Stimulated activated CD8-positive, alpha-beta memory T cell treated with anti-CD3 and anti-CD28 coated beads, Interleukin-12 subunit alpha, Interleukin-12 subunit beta, amount 100 ng/mL, for 4 hours (primary cell): ENCODE measurements around the gene TRAPPC5.

ENCODE experiments used
- DNase-seq: peaks from one replicate; pipeline ENCODE4 v3.0.0-alpha.2; 2020; ENCODE audit warnings: low read depth

TRAPPC5 gene

DNA sequence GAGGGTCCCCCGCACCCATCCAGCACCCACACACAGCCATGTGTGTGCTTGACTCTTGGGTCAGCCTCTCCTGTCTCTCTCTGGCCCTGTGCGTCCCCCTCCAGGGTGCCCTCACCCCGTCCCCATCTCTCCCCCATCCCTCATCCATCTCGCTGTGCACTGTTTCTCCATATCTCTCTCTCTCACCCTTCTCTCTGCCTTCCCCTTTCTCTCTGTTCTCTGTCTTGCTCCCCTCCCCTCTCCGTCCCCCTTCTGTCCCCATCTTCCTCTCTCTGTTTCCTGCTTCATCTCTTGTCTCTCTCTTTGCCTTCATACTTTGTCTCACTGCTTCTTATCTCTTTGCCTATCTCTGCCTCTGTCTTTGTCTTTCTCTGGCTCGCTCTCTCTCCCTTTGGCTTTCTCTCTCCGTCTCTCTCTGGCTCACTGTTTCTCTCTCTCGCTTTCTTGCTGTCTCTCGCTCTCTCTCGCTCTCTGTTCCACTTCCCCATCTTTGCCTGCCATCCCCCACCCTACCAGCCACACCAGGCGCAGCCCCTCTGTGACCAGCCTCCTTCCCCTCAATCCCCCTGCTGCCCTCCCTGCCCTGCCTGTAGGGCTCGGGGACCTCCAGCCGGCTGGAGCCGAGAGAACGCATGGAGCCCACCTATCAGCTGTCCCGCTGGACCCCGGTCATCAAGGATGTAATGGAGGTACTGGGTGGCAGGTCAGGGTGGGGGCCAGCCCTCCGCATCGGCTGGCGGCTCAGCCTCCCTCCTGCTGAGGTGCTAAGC lies 34.8 kb upstream of the TRAPPC5 start:
- no peak for DNase-seq

DNA sequence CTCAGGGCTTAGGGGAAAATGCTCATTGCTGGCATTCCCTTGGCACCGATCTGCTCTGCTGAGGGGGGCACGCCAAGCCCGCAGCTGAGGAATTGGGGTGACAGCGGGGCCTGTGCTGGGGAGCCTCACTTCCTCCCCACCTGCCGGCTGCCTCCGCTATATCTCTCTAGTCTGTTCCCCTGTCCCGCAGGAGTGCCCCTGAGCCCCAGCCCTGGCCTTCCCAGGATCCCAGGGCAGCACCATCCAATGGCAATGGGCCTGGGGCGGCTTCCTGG lies 34.3 kb upstream of the TRAPPC5 start:
- no peak for DNase-seq

DNA sequence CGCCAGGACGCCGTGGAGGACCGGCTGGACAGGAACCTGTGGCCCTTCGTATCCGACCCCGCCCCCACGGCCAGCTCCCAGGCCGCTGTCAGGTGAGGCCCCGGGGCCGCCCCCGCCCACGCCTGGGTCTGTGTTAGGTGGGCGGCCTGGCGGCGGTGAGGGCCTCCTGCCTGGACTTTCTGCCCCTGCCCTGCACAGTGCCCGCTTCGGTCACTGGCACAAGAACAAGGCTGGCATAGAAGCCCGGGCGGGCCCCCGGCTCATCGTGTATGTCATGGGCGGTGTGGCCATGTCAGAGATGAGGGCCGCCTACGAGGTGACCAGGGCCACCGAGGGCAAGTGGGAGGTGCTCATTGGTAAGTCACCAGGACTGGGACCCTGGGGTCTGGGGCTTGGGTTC lies 33.5 kb upstream of the TRAPPC5 start:
- DNase-seq: no peak

DNA sequence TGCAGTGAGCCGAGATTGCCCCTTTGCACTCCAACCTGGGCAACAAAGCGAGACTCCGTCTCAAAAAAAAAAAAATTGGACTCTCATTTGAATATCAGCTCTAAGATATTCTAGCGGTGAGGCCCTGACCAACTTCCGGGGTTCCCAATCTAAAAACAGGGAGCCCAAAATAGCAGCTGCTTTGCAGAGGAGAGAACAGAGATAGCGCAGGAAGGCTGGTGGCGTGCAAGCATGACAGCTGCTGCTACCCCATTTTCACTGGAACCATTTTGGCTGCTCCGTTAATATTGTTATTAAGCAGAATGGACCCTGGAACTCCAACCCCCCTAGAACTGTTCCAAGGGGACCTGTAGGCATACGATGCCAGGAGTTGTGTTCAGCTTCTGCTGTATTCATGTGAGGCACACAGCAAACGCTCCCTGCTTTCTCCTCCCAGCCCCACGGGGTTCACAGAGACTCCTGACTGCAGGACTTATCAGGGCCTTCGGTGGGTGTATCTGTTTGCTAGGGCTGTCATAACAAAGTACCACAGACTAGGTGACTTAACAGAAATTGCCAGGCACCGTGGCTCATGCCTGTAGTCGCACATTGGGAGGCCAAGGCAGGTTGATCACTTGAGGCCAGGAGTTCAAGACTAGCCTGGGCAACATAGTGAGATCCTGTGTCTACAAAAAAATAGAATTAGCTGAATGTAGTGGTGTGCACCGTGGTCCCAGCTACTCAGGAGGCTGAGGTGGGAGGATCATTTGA lies 32.2 kb upstream of the TRAPPC5 start:
- no peak for DNase-seq

DNA sequence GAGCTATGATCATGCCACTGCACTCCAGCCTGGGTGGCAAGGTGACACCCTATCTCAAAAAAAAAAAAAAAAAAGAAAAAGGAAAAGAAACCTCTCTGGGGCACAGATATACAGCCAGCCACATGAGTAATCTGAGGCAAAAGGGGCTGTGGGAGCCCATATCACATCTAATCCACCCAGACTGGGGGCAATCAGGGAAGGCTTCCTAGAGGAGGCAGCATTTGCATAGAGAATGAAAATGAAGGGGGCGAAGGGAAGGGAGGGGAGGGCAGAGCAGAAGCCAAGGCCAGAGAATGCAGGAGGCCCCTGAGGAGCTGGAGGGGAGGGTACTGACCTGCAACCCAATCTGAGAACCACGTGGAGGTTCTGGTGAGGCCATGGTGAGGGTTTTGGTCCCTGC lies 30.5 kb upstream of the TRAPPC5 start:
- DNase-seq: no peak

DNA sequence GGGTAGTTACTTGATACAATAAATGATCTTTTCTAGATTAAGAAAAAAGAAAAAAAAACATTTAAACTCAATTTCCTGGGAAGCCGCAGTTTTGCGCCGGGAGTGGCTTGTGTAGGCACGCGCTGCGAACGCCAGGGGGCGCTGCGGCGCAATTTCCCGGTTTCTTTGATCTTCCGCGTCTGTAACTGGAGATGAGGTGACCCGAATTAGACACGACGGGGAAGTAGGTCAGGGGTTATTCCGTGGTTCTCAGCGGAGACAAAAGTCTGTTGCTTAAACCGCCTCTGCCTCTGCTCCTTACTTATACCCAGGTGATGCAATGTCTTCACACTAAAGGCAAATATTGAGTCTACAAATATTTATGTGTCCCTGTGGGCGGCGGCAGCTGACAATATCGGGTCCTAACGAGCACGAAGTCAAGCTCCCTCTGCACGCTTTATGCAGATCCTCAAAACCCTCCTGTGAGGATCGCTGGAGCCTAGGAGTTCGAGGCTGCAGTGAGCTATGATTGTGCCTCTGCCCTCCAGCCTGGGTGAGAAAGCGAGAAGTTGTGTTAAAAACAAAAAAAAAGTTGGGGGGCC lies 28.5 kb upstream of the TRAPPC5 start:
- peak; percentile 69 for DNase-seq

DNA sequence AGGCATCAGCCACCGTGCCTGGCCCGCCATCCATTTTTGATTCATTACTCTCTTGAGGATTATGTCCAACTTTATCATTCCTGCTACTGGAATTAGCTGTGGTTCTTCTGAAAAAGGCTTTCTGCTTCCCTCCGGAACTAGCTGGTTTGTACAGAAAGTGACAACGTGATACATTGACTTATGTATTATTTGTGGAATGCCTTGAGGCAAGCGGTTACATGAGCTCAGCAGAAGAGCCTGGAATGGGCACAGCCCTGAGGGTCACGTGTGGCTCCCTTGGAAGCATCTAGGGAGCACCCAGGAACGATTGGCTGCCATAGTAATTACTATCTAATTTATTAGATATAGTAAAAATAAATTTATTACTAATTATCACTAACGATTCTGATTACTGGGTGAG lies 26.2 kb upstream of the TRAPPC5 start:
- no peak for DNase-seq

DNA sequence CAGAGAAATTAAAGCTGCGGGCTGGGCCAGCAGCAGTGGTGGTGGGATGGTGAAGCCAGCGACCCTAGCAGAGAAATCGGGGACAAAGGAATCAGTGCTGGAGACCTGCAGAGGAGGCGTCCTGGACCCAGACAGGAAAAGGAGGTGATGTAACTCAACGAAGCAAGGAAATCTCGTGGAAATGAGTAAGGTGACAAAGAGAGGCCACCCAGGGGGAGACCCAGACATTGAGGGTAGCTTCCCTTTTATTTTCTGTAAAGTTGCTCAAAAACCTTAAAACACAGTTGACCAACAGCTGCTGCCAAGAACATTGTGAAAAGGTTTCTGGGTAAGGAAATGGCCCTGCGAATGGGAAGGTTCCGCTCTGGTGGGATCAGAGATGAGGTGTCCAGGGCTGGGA lies 25.1 kb upstream of the TRAPPC5 start:
- DNase-seq: no peak

DNA sequence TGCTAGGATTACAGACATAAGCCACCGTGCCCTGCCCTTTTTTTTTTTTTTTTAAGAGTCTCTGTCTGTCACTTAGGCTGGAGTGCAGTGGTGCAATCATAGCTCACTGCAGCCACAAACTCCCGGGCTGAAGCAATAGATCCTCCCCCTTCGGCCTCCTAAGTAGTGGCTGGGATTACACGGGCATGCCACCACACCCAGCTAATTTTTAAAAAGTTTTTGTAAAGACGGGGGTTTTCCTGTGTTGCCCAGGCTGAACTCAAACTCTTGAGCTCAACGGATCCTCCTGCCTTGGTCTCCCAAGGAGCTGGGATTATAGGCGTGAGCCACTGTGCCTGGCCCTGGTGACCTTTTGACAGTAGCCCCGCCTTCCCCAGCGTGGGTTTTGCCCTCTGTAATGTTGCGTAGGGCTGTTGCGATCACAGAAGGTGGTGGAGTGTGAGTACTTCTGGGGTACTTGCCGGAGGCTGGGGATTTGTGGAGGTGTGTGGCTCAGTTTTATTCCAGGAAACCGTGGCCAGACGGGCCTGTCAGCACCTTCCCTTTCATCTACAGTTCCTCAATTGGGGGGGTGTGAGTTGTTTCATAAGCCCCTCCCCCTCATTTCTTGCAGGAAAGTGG lies 23.4 kb upstream of the TRAPPC5 start:
- peak; percentile 25 for DNase-seq

DNA sequence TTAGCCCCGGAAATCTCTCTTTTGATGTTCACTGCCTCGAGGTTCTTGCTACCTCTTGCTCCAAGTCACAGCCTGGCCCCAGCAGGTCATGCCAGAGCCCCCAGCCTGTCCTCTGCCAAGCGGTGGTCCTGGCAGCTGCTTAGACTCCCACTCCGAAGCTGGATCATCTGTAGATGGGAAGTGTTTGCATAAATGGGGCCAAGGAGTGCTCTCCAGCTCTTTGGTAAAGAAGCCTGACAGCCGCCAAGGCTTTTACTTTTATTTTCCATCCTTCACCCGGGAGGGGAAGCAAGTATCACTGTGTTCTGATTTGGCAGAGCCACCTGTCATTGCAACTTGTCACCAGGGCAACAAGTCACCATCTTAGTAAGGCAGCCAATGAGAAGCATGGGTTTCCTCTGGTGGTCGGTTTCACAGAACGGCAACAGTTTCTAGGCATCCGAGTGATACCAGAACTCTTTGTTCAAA lies 22.4 kb upstream of the TRAPPC5 start:
- no peak for DNase-seq

DNA sequence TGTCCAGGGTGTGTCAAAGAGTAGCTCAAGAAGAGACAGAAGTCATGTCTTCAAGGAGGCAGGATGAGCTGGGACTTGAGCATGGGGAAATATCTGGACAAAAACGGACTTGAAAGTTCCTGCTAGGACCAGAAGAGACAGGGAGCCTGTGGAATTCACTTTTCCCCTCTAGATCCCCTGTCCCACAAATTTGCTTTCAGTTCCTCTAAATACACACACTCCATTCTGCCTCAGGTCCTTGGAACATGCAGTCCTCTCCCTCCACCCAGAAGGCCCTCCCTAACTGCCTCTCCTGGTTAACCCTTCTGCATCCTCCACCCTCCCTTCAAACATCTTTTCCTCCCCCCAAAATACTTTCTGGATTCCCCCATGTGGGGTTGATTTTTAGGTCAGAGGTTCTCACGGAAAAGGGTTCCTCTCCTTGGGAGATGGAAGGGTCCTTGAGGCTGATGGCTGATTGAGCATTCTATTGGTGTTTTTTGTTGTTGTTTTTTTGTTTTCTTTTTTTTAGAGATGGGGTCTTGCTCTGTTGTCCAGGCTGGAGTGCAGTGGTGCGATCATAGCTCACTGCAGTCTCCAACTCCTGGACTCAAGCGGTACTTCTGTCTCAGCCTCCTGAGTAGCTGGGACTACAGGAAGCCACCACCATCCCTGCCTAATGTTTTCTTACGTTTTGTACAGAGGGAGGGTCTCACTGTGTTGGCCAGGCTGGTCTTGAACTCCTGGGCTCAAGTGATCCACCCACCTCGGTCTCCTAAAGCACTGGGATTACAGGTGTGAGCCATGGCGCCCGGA lies 18.7 kb upstream of the TRAPPC5 start:
- no peak for DNase-seq

DNA sequence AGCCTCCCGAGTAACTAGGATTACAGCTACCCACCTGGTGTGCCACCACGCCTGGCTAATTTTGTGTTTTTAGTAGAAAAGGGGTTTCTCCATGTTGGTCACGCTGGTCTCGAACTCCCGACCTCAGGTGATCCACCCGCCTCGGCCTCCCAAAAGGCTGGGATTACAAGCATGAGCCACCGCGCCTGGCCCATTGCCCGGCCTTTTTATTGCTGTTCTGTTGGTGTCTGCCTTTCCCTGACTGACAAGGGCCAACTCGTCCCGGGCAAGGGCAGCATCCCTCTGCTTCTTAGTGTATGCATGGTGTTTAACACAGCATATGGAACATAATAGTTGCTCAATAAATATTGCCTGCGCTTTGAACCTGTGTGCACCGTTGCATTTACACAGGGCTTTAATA lies 18.0 kb upstream of the TRAPPC5 start:
- DNase-seq: no peak

DNA sequence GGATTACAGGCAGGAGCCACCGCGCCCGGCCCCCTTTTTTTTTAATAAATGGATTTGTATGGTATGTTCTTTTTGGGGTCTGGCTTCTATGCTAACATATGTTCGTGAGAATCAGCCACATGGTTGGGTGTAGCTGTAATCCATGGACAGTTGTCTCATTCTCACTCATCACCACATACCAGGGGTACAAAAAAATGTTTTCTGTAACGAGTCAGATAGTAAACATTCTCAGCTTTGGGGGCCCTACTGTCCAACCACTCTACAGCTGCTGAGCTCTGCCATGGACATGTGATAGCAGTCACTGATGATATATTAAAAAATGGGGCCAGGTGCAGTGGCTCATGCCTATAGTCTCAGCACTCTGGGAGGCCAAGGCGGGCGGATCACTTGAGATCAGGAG lies 16.9 kb upstream of the TRAPPC5 start:
- no peak for DNase-seq

DNA sequence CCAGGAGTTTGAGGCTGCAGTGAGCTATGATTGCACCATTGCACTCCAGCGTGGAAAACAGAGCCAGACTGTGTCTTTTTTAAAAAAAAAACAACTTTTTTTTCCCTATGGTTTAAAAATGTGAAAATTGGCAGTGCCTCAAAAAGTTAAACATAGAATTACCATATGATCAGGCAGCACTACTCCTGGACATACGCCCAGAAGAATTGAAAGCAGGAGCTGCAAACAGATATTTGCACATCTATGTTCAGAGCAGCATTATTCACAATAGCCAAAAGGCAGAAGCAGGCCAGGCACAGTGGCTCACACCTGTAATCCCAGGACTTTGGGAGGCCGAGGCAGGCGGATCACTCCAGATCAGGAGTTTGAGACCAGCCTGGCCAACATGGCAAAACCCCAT lies 15.6 kb upstream of the TRAPPC5 start:
- no peak for DNase-seq

DNA sequence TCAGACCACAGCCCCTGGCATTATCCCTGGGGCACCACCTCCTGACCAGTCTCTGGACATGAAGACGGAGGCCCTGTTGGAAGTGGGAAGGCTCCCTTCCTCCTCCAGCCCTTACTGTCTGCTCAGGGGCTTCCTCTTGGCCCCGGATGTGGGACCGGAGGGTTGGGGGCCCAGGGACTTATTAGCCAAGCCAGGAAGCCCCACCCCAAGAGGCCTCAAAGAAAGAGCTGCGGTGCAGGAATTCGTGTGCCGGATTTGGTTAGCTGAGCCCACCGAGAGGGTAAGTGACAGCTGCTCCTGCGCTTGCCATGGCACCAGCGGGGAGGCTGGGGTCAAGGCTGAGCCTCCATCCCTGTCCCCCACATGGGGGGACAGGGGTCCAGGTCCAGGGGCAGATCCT lies 11.8 kb upstream of the TRAPPC5 start, which contains the start of gene RETN:
Gene RETN (plus strand): TSS at position 208 of the 400 bp plus-strand sequence. CDS start 278 bp downstream, outside the sequence.
- no peak for DNase-seq

DNA sequence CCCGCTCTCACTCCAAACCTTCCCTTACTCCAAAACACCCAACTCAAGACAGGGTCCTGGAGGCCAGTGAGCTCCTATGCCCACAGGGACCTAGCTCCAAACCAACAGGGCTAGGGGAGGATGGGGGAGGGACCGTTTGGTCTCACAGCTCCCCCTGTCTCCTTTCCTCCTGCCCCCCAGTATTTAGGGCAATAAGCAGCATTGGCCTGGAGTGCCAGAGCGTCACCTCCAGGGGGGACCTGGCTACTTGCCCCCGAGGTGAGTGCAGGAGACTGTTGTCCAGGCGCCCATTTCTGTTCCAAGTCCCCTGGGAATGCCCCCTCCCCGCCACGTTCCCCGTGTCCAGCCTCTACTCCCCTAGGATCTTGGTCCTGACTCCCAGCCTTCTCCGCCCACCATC lies 11.0 kb upstream of the TRAPPC5 start:
- no peak for DNase-seq

DNA sequence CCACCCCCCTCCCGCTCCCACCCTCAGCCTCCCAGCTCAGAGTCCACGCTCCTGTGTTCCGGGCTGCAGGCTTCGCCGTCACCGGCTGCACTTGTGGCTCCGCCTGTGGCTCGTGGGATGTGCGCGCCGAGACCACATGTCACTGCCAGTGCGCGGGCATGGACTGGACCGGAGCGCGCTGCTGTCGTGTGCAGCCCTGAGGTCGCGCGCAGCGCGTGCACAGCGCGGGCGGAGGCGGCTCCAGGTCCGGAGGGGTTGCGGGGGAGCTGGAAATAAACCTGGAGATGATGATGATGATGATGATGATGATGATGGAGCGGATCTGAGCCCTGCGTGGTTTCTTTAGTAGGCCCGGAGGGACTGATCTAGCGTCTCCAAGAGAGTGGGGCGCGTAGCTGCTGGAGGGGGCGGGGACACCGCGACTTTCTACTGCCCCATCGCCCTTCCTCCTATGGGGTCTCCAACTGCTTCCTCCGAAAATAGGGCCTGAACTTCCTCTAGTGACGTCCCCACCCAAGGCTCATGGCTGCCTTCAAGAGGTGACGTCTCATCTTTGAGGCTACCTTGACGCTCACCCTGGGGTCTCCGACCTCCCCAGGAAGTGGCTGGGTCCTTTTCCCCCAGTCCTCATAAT lies 10.4 kb upstream of the TRAPPC5 start:
- DNase-seq: no peak

DNA sequence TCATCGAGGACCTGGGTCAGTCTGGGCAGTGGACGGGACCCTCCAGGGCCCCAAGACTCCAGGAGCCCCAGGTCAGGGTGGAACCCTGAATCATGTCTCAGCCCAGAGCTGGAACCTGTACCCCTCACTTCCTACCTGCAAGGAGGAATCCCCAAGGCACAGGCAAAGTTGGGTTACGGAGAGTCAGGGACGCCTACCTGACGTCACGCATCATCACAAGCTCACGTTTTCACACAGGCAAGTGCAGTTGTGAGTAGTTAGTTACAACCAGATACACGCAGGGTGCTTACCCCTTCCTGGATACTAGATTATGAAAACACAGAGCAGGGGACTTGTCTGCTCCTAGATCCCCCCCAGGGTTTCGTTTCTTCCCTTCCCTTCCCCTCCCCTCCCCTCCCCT lies 9.8 kb upstream of the TRAPPC5 start:
- no peak for DNase-seq

DNA sequence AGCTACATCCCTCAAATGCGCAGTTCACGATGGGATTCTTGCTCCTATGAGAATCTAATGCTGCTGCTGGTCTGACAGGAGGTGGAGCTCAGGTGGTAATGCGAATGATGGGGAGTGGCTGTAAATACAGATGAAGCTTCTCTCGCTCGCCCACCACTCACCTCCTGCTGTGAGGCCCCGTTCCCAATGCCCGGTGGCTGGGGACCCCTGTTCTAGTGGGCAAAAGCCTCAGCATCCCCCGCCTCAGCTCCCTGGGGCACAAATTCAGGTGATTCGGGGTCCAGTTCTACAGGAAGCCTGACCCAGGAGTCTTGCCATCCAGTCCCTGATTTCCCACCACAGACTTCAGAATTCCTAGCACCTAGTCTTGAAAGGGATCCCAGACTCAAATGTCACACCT lies 8.1 kb upstream of the TRAPPC5 start:
- no peak for DNase-seq

DNA sequence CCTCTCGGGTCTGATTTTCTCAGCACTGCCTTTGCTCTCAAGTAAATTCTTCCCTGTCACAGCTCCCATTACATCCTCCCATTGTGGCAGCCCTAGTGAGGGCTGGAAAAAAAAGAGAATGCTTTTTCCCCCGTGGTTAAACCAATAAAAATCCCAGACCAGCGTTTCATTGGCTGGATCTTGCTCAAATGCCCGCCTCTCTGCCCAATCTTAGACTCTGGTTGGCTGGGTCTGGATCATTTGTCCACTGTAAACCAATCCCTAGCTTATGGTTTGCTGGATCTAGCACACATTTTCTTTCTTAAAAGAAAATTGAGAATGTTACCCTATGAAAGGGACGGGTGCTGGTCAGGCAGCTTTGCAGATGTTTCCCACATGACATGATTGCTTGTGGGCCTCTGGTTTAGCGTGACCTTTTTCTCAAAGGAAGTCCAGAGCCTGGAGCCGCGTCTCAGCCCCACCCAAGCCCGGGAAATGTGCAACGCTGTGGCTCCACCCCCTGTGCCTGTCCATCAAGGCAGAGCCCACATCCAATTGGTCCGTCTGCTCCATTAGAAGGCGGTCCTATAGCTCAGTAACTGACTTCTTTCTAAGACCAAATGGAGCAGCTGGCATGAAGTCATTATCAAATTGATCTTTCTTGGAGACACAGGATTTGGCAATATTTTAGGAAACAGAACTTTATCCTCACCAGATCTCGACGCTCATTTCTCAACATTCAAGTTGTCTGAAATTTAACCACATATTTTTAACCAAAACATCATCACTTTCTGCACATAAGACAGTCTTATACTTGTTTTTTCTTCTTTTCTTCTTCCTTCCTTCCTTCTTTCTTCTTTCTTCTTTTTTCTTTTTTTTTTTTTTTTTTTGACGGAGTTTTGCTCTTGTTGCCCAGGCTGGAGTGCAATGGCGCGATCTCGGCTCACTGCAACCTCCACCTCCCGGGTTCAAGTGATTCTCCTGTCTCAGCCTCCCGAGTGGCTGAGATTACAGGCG lies 6.3 kb upstream of the TRAPPC5 start:
- no peak for DNase-seq
